ENCODE results near the gene KIFC3. TPM values are rescaled to one million over a fixed set of nuclear protein-coding genes. Genes with fewer than 3 reads are reported as not detected.

KIFC3 gene
- total RNA-seq, 1 experiment from 2014 or later: 12.2 TPM

GRCh38 chr16:57765160-57765728 is 37.0 kb downstream of the KIFC3 start:
- DNase-seq (ENCODE audit: low spot score): no peak

GRCh38 chr16:57764341-57765159 is 37.7 kb downstream of the KIFC3 start:
- DNase-seq (ENCODE audit: low spot score): peak; percentile 82

GRCh38 chr16:57764006-57764340 is 38.3 kb downstream of the KIFC3 start:
- no peak for DNase-seq (ENCODE audit: low spot score)

- DNase-seq (ENCODE audit: low spot score): no peak
Observed at GRCh38 chr16:57763285-57764005, 38.8 kb downstream of the KIFC3 start.

GRCh38 chr16:57762365-57763040 is 39.8 kb downstream of the KIFC3 start:
- no peak for DNase-seq (ENCODE audit: low spot score)

GRCh38 chr16:57761957-57762356 is 40.3 kb downstream of the KIFC3 start:
- no peak for DNase-seq (ENCODE audit: low spot score)

- no peak for DNase-seq (ENCODE audit: low spot score)
Observed at GRCh38 chr16:57761301-57761700, 41.0 kb downstream of the KIFC3 start.

GRCh38 chr16:57760357-57761160 is 41.7 kb downstream of the KIFC3 start:
- DNase-seq (ENCODE audit: low spot score): no peak

GRCh38 chr16:57759541-57760356 is 42.5 kb downstream of the KIFC3 start:
- DNase-seq (ENCODE audit: low spot score): no peak

- DNase-seq (ENCODE audit: low spot score): no peak
Observed at GRCh38 chr16:57759131-57759530, 43.2 kb downstream of the KIFC3 start.

- DNase-seq (ENCODE audit: low spot score): no peak
Observed at GRCh38 chr16:57758331-57759117, 43.8 kb downstream of the KIFC3 start.

GRCh38 chr16:57757883-57758282 is 44.4 kb downstream of the KIFC3 start:
- no peak for DNase-seq (ENCODE audit: low spot score)

GRCh38 chr16:57757326-57757786 is 44.9 kb downstream of the KIFC3 start:
- peak; percentile 55 for DNase-seq (ENCODE audit: low spot score)

GRCh38 chr16:57756424-57757325 is 45.6 kb downstream of the KIFC3 start:
- DNase-seq (ENCODE audit: low spot score): no peak

- no peak for DNase-seq (ENCODE audit: low spot score)
Observed at GRCh38 chr16:57755726-57756423, 46.4 kb downstream of the KIFC3 start.

GRCh38 chr16:57755061-57755684 is 47.1 kb downstream of the KIFC3 start:
- no peak for DNase-seq (ENCODE audit: low spot score)

GRCh38 chr16:57754354-57755060 is 47.8 kb downstream of the KIFC3 start:
- DNase-seq (ENCODE audit: low spot score): no peak

Data from H4 (cell line).